HCT116 (cell line): ENCODE measurements around the gene THEM4. TPM values are rescaled to one million over a fixed set of nuclear protein-coding genes. Genes with fewer than 3 reads are reported as not detected.

Experiments
- ATAC-seq: fragments of 200-7000 bp; cut with Tn5 transposase; 2 replicates; pipeline ENCODE4 v1.9.1; 2020; ENCODE audit warnings: mild to moderate bottlenecking, moderate library complexity
- BruUV-seq: library from RNA; stranded (reverse); fragments of 400-500 nt; replicated peaks from 2 replicates; lab custom pipeline; 2021; lab: Mats Ljungman, UMichigan
- CTCF ChIA-PET: fragments of 300-600 bp; sonication (Branson Sonifier 250); formaldehyde crosslinking; loops from one replicate; lab custom pipeline; 2021; ENCODE audit warnings: antibody characterized with exemption; lab: Charles Lee
- POLR2A ChIA-PET: fragments of 300-600, 350-600 bp; sonication (Branson Sonifier 250); formaldehyde crosslinking; loops from one replicate; lab custom pipeline; 2021; ENCODE audit warnings: antibody characterized with exemption; lab: Charles Lee
- RAD21 ChIA-PET, 2 experiments: fragments of 300-600 bp; sonication (Branson Sonifier 250); formaldehyde crosslinking; loops; one replicate each; lab custom pipeline; 2023; ENCODE audit warnings: low total read pairs in 2 of 2; ENCODE audit not compliant: uncharacterized antibody in 2 of 2, unreplicated experiment in 2 of 2, low non-redundant PET in 1 of 2; lab: Charles Lee
- DNase-seq: peaks from one replicate; pipeline ENCODE4 v3.0.0-alpha.2; 2010; ENCODE audit warnings: low read depth, low spot score
- H2AFZ ChIP-seq: fragments of 200-600 bp; shearing (Covaris generic), sonication (generic); 2 replicates; pipeline ENCODE4 v1.6.1; 2017; ENCODE audit warnings: low read depth, mixed run types, mixed read lengths, antibody characterized with exemption, low read length; ENCODE audit not compliant: poor library complexity, severe bottlenecking
- H3K27ac ChIP-seq: 2 replicates; pipeline ENCODE4 v1.5.1; 2012; ENCODE audit warnings: low read depth, low read length
- H3K27me3 ChIP-seq: fragments of 200-600 bp; sonication (generic); 2 replicates; pipeline ENCODE4 v1.6.1; 2016; ENCODE audit warnings: mixed run types, low read length, mixed read lengths; ENCODE audit not compliant: insufficient read depth
- H3K36me3 ChIP-seq, 2 experiments: fragments of 200-500 bp in 1 of 2; fragments of 200-600 bp in 1 of 2; sonication (Bioruptor generic) in 1 of 2; sonication (generic) in 1 of 2; 2 replicates each; pipeline versions ENCODE4 v1.5.1 to v1.6.1; 2014 to 2016; ENCODE audit warnings: low read length in 2 of 2, inconsistent platforms in 1 of 2, mixed read lengths in 1 of 2, mixed run types in 1 of 2; ENCODE audit not compliant: insufficient read depth in 2 of 2, control insufficient read depth in 1 of 2
- H3K4me1 ChIP-seq, 2 experiments: fragments of 200-600 bp in 1 of 2; sonication (generic) in 1 of 2; 2 replicates each; pipeline versions ENCODE4 v1.5.1 to v1.6.1; 2012 to 2017; ENCODE audit warnings: low read length in 2 of 2, inconsistent platforms in 1 of 2, mild to moderate bottlenecking in 1 of 2, mixed read lengths in 1 of 2, mixed run types in 1 of 2, moderate library complexity in 1 of 2; ENCODE audit not compliant: insufficient read depth in 2 of 2, control insufficient read depth in 1 of 2
- H3K4me2 ChIP-seq: fragments of 200-600 bp; sonication (generic); 2 replicates; pipeline ENCODE4 v1.6.1; 2017; ENCODE audit warnings: mixed run types, low read length, mixed read lengths
- H3K4me3 ChIP-seq, 2 experiments: fragments of 200-600 bp in 1 of 2; sonication (generic) in 1 of 2; replicated peaks in 1 of 2; 2 replicates each; pipeline ENCODE4 v1.5.1; 2011 to 2016; ENCODE audit warnings: low read length in 2 of 2, control low read depth in 1 of 2, low read depth in 1 of 2, mild to moderate bottlenecking in 1 of 2, mixed read lengths in 1 of 2, mixed run types in 1 of 2
- H3K79me2 ChIP-seq: fragments of 200-600 bp; sonication (generic); 2 replicates; pipeline ENCODE4 v1.6.1; 2017; ENCODE audit warnings: mild to moderate bottlenecking, mixed run types, low read length, moderate library complexity, mixed read lengths; ENCODE audit not compliant: insufficient read depth
- H3K9ac ChIP-seq: fragments of 200-600 bp; sonication (generic); 2 replicates; pipeline ENCODE4 v1.6.1; 2016; ENCODE audit warnings: low read length, mixed read lengths
- H3K9me2 ChIP-seq: fragments of 200-600 bp; sonication (generic), shearing (Covaris generic); 2 replicates; pipeline ENCODE4 v1.6.1; 2017; ENCODE audit warnings: mixed run types, mild to moderate bottlenecking, moderate library complexity; ENCODE audit not compliant: insufficient read depth
- H3K9me3 ChIP-seq, 2 experiments: fragments of 200-500 bp in 1 of 2; fragments of 200-600 bp in 1 of 2; sonication (Bioruptor generic) in 1 of 2; sonication (generic) in 1 of 2; 2 replicates each; pipeline ENCODE4 v1.6.1; 2014 to 2017; ENCODE audit warnings: low read length in 2 of 2, mixed read lengths in 2 of 2, inconsistent platforms in 1 of 2, low read depth in 1 of 2, mild to moderate bottlenecking in 1 of 2, mixed run types in 1 of 2, moderate library complexity in 1 of 2; ENCODE audit not compliant: control insufficient read depth in 1 of 2, insufficient read depth in 1 of 2
- H4K20me1 ChIP-seq: fragments of 200-600 bp; sonication (generic), shearing (Covaris generic); 2 replicates; pipeline ENCODE4 v1.6.1; 2017; ENCODE audit warnings: mixed run types, mild to moderate bottlenecking, moderate library complexity; ENCODE audit not compliant: insufficient read depth
- CBX3 ChIP-seq: IDR thresholded peaks from 2 replicates; pipeline ENCODE4 v1.6.1; 2012; ENCODE audit warnings: low read depth
- CEBPB ChIP-seq: IDR thresholded peaks from 2 replicates; pipeline ENCODE4 v1.6.1; 2012; ENCODE audit warnings: low read depth
- EGR1 ChIP-seq: IDR thresholded peaks from 2 replicates; pipeline ENCODE4 v1.6.1; 2012; ENCODE audit warnings: low read depth
- EZH2 ChIP-seq: fragments of 200-600 bp; sonication (generic); IDR thresholded peaks from 2 replicates; pipeline ENCODE4 v1.6.1; 2017; ENCODE audit warnings: antibody characterized with exemption, mixed run types
- EZH2phosphoT487 ChIP-seq: fragments of 200-600 bp; IDR thresholded peaks from 2 replicates; pipeline ENCODE4 v1.6.1; 2018; ENCODE audit warnings: antibody characterized with exemption, borderline replicate concordance
- JUND ChIP-seq: IDR thresholded peaks from 2 replicates; pipeline ENCODE4 v1.6.1; 2012
- POLR2A ChIP-seq: IDR thresholded peaks from 2 replicates; pipeline ENCODE4 v1.7.0; 2011; ENCODE audit warnings: borderline replicate concordance; ENCODE audit not compliant: insufficient read depth, insufficient read length; ENCODE audit errors: extremely low read depth
- POLR2AphosphoS5 ChIP-seq: IDR thresholded peaks from 2 replicates; pipeline ENCODE4 v1.6.1; 2011; ENCODE audit warnings: mild to moderate bottlenecking, low read depth, low read length, moderate library complexity
- RAD21 ChIP-seq: IDR thresholded peaks from 2 replicates; pipeline ENCODE4 v1.6.1; 2012; ENCODE audit warnings: low read depth, mild to moderate bottlenecking
- SIN3A ChIP-seq: IDR thresholded peaks from 2 replicates; pipeline ENCODE4 v1.6.1; 2012; ENCODE audit warnings: low read depth
- SP1 ChIP-seq: IDR thresholded peaks from 2 replicates; pipeline ENCODE4 v1.6.1; 2012; ENCODE audit warnings: low read depth
- SRF ChIP-seq: IDR thresholded peaks from 2 replicates; pipeline ENCODE4 v1.6.1; 2012; ENCODE audit warnings: low read depth
- TCF7L2 ChIP-seq: IDR thresholded peaks from 2 replicates; pipeline ENCODE4 v1.7.0; 2011; ENCODE audit warnings: borderline replicate concordance, inconsistent platforms; ENCODE audit not compliant: insufficient read depth, insufficient read length; ENCODE audit errors: extremely low read depth
- YY1 ChIP-seq: IDR thresholded peaks from 2 replicates; pipeline ENCODE4 v1.6.1; 2011; ENCODE audit warnings: low read length, low read depth, moderate library complexity, mild to moderate bottlenecking; ENCODE audit not compliant: insufficient replicate concordance; ENCODE audit errors: extremely low read depth
- ZFX ChIP-seq: fragments of 450-650 bp; IDR thresholded peaks from 2 replicates; pipeline ENCODE4 v1.6.1; 2017
- ZNF274 ChIP-seq: fragments of 200-500 bp; sonication (Bioruptor generic); IDR thresholded peaks from 2 replicates; pipeline ENCODE4 v1.6.1; 2014; ENCODE audit warnings: mild to moderate bottlenecking, low read depth, low read length, inconsistent platforms
- intact Hi-C: fragments of 100-400 bp; cut with micrococcal nuclease; formaldehyde crosslinking; loops from 2 replicates; pipeline ENCODE4 v1.10.0; 2022
- total RNA-seq: library from RNA; stranded (reverse); gene quantifications from one replicate; pipeline ENCODE4 v1.2.1, GENCODE V29; 2021; ENCODE audit not compliant: unreplicated experiment
- TF ChIP-seq, protein P1 (sequence below): IDR thresholded peaks from 2 replicates; pipeline ENCODE4 v1.6.1; 2012; ENCODE audit warnings: low read depth
- TF ChIP-seq, protein P2 (sequence below), 3 experiments: fragments of 200-600 bp in 1 of 3; sonication (generic) in 1 of 3; IDR thresholded peaks in 2 of 3; conservative IDR thresholded peaks in 1 of 3; 2 replicates each; pipeline ENCODE4 v1.5.1; 2012 to 2017; ENCODE audit warnings: low read depth in 2 of 3, low read length in 2 of 3, antibody characterized with exemption in 1 of 3, borderline replicate concordance in 1 of 3, control low read depth in 1 of 3, mild to moderate bottlenecking in 1 of 3, mixed read lengths in 1 of 3, mixed run types in 1 of 3, moderate library complexity in 1 of 3; ENCODE audit not compliant: insufficient read depth in 1 of 3
- TF ChIP-seq, protein P3 (sequence below): IDR thresholded peaks from 2 replicates; pipeline ENCODE4 v1.6.1; 2012
- TF ChIP-seq, protein P4 (sequence below): IDR thresholded peaks from 2 replicates; pipeline ENCODE4 v1.6.1; 2011; ENCODE audit warnings: mild to moderate bottlenecking, low read length, moderate library complexity; ENCODE audit not compliant: insufficient replicate concordance; ENCODE audit errors: extremely low read depth

THEM4 gene
- total RNA-seq, 1 experiment from 2014 or later = 17.0 TPM

DNA sequence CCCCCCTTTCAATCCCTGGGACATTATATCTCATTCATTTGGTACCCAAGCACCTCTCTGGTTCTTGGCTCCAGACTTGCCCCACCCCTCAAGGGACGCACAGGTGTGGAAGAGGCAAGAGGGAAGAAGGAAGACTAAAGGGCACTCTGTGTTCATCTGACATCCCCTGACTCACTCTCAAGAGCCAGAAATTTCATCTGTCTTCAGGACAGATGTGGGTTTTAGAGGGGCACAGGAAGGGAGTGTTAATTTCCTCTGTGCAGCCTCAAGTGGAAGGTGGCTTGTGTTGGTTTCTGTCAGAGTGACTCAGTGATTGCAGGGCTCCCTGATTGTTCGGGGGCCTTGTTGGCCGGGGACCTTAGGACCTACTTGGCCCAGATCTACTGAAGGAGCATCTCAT, 72.1 kb downstream of the THEM4 start:
- Histone ChIP-seq H2AFZ (no peak overlapping the region), H3K9me2 (no peaks in the 10 kb centered on the region), H3K4me3 (no peak overlapping the region), H3K79me2 (no peaks in the 10 kb centered on the region), H3K9ac (no peak overlapping the region), H3K4me2 (peak overlapping the region; percentile 56), H3K27ac (no peak overlapping the region), H3K9me3 (peaks cover 0 to 3% of the 10 kb centered on the region in 2 experiments; a peak in 1 of 4 replicates), H3K27me3 (no peaks in the 10 kb centered on the region), H3K36me3 (no peaks in the 10 kb centered on the region), H4K20me1 (no peaks in the 10 kb centered on the region), H3K4me1 (peaks cover 0 to 52% of the 10 kb centered on the region in 2 experiments; a peak in 3 of 4 replicates)
- ChIA-PET RAD21 (interaction anchor here (0.9 to 1.2 kb wide), 4 partner anchors 103 to 738 kb away, joined by 4 to 5 read pairs (median 4); partner anchors contain the start of gene CGN (in 1 of the 2)), POLR2A (no interaction called here), CTCF (interaction anchor here (0.6 to 2.0 kb wide), 18 partner anchors 9 to 737 kb away, joined by 3 to 12 read pairs (median 5); partner anchors contain the start of gene TUFT1)
- ATAC-seq (no peak), DNase-seq (no peak)
- no TSS peak for BruUV-seq
- intact Hi-C loops = loop anchor here (5.0 kb wide), 3 partner anchors 395 to 640 kb away; partner anchors contain the start of gene PIP5K1A
- no peak for TF ChIP-seq SP1
- TF ChIP-seq, protein P1, sequence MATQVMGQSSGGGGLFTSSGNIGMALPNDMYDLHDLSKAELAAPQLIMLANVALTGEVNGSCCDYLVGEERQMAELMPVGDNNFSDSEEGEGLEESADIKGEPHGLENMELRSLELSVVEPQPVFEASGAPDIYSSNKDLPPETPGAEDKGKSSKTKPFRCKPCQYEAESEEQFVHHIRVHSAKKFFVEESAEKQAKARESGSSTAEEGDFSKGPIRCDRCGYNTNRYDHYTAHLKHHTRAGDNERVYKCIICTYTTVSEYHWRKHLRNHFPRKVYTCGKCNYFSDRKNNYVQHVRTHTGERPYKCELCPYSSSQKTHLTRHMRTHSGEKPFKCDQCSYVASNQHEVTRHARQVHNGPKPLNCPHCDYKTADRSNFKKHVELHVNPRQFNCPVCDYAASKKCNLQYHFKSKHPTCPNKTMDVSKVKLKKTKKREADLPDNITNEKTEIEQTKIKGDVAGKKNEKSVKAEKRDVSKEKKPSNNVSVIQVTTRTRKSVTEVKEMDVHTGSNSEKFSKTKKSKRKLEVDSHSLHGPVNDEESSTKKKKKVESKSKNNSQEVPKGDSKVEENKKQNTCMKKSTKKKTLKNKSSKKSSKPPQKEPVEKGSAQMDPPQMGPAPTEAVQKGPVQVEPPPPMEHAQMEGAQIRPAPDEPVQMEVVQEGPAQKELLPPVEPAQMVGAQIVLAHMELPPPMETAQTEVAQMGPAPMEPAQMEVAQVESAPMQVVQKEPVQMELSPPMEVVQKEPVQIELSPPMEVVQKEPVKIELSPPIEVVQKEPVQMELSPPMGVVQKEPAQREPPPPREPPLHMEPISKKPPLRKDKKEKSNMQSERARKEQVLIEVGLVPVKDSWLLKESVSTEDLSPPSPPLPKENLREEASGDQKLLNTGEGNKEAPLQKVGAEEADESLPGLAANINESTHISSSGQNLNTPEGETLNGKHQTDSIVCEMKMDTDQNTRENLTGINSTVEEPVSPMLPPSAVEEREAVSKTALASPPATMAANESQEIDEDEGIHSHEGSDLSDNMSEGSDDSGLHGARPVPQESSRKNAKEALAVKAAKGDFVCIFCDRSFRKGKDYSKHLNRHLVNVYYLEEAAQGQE = no peak
- no peak for TF ChIP-seq CEBPB
- no peak for TF ChIP-seq YY1
- TF ChIP-seq POLR2A = no peak
- TF ChIP-seq SIN3A = no peak
- TF ChIP-seq EZH2phosphoT487 = no peak
- TF ChIP-seq, protein P2, sequence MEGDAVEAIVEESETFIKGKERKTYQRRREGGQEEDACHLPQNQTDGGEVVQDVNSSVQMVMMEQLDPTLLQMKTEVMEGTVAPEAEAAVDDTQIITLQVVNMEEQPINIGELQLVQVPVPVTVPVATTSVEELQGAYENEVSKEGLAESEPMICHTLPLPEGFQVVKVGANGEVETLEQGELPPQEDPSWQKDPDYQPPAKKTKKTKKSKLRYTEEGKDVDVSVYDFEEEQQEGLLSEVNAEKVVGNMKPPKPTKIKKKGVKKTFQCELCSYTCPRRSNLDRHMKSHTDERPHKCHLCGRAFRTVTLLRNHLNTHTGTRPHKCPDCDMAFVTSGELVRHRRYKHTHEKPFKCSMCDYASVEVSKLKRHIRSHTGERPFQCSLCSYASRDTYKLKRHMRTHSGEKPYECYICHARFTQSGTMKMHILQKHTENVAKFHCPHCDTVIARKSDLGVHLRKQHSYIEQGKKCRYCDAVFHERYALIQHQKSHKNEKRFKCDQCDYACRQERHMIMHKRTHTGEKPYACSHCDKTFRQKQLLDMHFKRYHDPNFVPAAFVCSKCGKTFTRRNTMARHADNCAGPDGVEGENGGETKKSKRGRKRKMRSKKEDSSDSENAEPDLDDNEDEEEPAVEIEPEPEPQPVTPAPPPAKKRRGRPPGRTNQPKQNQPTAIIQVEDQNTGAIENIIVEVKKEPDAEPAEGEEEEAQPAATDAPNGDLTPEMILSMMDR (IDR thresholded peaks at IDR 0.05 in 2 of 3, conservative IDR thresholded peaks at IDR 0.05 in 1 of 3; ENCODE audit: borderline replicate concordance in 1 of 3, insufficient read depth in 1 of 3, low read depth in 2 of 3, low read length in 2 of 3) = no peak
- no peak for TF ChIP-seq EGR1
- TF ChIP-seq CBX3 = no peak
- TF ChIP-seq ZNF274 = no peak
- TF ChIP-seq EZH2 = no peak
- TF ChIP-seq ZFX = no peak
- TF ChIP-seq, protein P3, sequence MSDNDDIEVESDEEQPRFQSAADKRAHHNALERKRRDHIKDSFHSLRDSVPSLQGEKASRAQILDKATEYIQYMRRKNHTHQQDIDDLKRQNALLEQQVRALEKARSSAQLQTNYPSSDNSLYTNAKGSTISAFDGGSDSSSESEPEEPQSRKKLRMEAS = no peak
- TF ChIP-seq JUND = no peak
- TF ChIP-seq TCF7L2 = no peak
- TF ChIP-seq POLR2AphosphoS5 = no peak
- no peak for TF ChIP-seq RAD21
- no peak for TF ChIP-seq SRF
- TF ChIP-seq, protein P4, sequence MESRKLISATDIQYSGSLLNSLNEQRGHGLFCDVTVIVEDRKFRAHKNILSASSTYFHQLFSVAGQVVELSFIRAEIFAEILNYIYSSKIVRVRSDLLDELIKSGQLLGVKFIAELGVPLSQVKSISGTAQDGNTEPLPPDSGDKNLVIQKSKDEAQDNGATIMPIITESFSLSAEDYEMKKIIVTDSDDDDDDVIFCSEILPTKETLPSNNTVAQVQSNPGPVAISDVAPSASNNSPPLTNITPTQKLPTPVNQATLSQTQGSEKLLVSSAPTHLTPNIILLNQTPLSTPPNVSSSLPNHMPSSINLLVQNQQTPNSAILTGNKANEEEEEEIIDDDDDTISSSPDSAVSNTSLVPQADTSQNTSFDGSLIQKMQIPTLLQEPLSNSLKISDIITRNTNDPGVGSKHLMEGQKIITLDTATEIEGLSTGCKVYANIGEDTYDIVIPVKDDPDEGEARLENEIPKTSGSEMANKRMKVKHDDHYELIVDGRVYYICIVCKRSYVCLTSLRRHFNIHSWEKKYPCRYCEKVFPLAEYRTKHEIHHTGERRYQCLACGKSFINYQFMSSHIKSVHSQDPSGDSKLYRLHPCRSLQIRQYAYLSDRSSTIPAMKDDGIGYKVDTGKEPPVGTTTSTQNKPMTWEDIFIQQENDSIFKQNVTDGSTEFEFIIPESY = no peak
